ENCODE data around the gene EYA3. TPM values are rescaled to one million over a fixed set of nuclear protein-coding genes. Genes with fewer than 3 reads are reported as not detected.
A peak's percentile ranks its signal among the peaks of the same experiment; 100 is the strongest.

Gene EYA3
- total and polyA plus RNA-seq, 2 donors (not counting 3 experiments of a cell fraction or from before 2014, with no cell fraction given) = 12.7 to 33.0 TPM

GRCh38 chr1:28112388-28113241 lies 24.2 kb upstream of the EYA3 start:
- FAIRE-seq = peak; percentile 92
- no peaks in the 10 kb centered on the region for H3K9me1 ChIP-seq (replicated peaks; ENCODE audit: control insufficient read depth, extremely low read depth, insufficient read depth, low read length)
- BruUV-seq (replicated peaks) = no TSS peak
- H3K36me3 ChIP-seq (ENCODE audit: control insufficient read depth in 2 of 2, extremely low read depth in 1 of 2, insufficient read depth in 2 of 2, low read length in 2 of 2) = no peaks in the 10 kb centered on the region
- intact Hi-C loops (cut with micrococcal nuclease) (loop anchor here (5.0 kb wide), 1 partner anchor 50 kb away; no protein-coding TSS in a partner anchor), dilution Hi-C loops (cut with MboI; ENCODE audit: extremely low pct_ligation_motif_present, low sequenced_read_pairs) (no loop called here)
- H3K79me2 ChIP-seq (ENCODE audit: control insufficient read depth, insufficient read depth, low read length) = no peaks in the 10 kb centered on the region
- H3K4me3 ChIP-seq (replicated peaks in 1 of 3; ENCODE audit: insufficient read depth in 1 of 3, low read depth in 1 of 3, low read length in 3 of 3) = no peak overlapping the region
- H3K27me3 ChIP-seq (ENCODE audit: control insufficient read depth in 2 of 2, insufficient read depth in 2 of 2, low read length in 2 of 2) = no peaks in the 10 kb centered on the region
- no peak overlapping the region for H3K9ac ChIP-seq (replicated peaks; ENCODE audit: extremely low read depth, insufficient read depth, low read length)
- ChIA-PET CTCF (interaction anchor here (1.4 to 1.9 kb wide), 3 partner anchors 21 to 96 kb away, joined by 3 to 9 read pairs (median 5); no protein-coding TSS in a partner anchor), POLR2A (no interaction called here)
- peak; percentile 70 for DNase-seq (ENCODE audit: low read depth, low spot score)
- peaks cover 21% of the 10 kb centered on the region for H3K4me1 ChIP-seq (ENCODE audit: control insufficient read depth, extremely low read depth, insufficient read depth, low read length)
- H3K4me2 ChIP-seq (ENCODE audit: insufficient read depth, low read length) = peak overlapping the region; percentile 34
- peak overlapping the region; percentile 87 for H2AFZ ChIP-seq (ENCODE audit: low read depth, low read length)
- H3K9me3 ChIP-seq (replicated peaks; ENCODE audit: control insufficient read depth, insufficient read depth, low read length) = no peaks in the 10 kb centered on the region
- TF ChIP-seq POLR2AphosphoS5 (IDR thresholded peaks at IDR 0.05; ENCODE audit: insufficient read depth, low read depth, low read length) (peak; percentile 44), GATA2 (IDR thresholded peaks at IDR 0.05; ENCODE audit: insufficient read depth, insufficient read length, low read depth, low read length) (no peak), JUN (IDR thresholded peaks at IDR 0.05; ENCODE audit: borderline replicate concordance, insufficient read depth, insufficient read length, low read depth) (no peak), MYC (IDR thresholded peaks at IDR 0.05; ENCODE audit: low read depth, low read length) (no peak), EZH2 (IDR thresholded peaks at IDR 0.05; ENCODE audit: borderline replicate concordance, low read depth, low read length, severe bottlenecking) (no peak), MAX (IDR thresholded peaks at IDR 0.05; ENCODE audit: insufficient read depth, insufficient read length) (no peak), POLR2A (IDR thresholded peaks at IDR 0.05; ENCODE audit: low read depth, low read length) (no peak), CTCF (IDR thresholded peaks at IDR 0.05; ENCODE audit: extremely low read depth in 1 of 2, insufficient read depth in 1 of 2, low read depth in 1 of 2, low read length in 2 of 2) (no peak), FOS (IDR thresholded peaks at IDR 0.05; ENCODE audit: borderline replicate concordance, insufficient read depth, low read length) (peak; percentile 95)
- H4K20me1 ChIP-seq (replicated peaks; ENCODE audit: control insufficient read depth, extremely low read depth, insufficient read depth, low read length) = no peaks in the 10 kb centered on the region
- H3K27ac ChIP-seq (ENCODE audit: insufficient read depth, low read depth, low read length) = peak overlapping the region; percentile 69

Measured in endothelial cell of umbilical vein (primary cell).